ENCODE results near the gene TTC12. TPM values are rescaled to one million over a fixed set of nuclear protein-coding genes. Genes with fewer than 3 reads are reported as not detected.

Gene TTC12
- total RNA-seq, 1 experiment from 2014 or later, result 7.6 TPM

DNA sequence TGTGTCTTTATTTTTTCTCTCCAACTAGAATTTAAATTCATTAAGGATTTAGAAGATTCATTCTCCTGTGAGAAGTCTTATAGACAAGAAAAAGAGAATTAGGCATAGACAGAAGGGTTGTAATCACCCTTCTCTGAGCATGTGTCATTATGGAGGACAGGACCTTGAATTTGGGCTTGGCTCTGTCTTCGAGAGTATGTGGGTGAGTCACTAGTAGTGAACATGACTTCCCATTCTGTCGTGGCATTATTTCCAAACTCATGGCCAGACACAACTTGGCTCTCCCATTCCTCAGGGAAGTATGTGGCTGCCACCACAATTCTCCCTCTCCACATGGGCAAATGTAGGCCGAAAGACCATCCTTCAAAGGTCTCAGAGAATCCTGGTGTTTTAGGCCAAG, 58.9 kb downstream of the TTC12 start (continued):
- no peak for TF ChIP-seq MXD4 (CRISPR knock-in tag; IDR thresholded peaks at IDR 0.05; ENCODE audit: borderline replicate concordance)
- TF ChIP-seq, protein P1, sequence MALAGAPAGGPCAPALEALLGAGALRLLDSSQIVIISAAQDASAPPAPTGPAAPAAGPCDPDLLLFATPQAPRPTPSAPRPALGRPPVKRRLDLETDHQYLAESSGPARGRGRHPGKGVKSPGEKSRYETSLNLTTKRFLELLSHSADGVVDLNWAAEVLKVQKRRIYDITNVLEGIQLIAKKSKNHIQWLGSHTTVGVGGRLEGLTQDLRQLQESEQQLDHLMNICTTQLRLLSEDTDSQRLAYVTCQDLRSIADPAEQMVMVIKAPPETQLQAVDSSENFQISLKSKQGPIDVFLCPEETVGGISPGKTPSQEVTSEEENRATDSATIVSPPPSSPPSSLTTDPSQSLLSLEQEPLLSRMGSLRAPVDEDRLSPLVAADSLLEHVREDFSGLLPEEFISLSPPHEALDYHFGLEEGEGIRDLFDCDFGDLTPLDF (CRISPR knock-in tag; IDR thresholded peaks at IDR 0.05), result no peak
- no peak for TF ChIP-seq KAT7 (CRISPR knock-in tag; IDR thresholded peaks at IDR 0.05; ENCODE audit: borderline replicate concordance)
- no peak for TF ChIP-seq ZNF263 (CRISPR knock-in tag; IDR thresholded peaks at IDR 0.05; ENCODE audit: low read depth)
- TF ChIP-seq, protein P2, sequence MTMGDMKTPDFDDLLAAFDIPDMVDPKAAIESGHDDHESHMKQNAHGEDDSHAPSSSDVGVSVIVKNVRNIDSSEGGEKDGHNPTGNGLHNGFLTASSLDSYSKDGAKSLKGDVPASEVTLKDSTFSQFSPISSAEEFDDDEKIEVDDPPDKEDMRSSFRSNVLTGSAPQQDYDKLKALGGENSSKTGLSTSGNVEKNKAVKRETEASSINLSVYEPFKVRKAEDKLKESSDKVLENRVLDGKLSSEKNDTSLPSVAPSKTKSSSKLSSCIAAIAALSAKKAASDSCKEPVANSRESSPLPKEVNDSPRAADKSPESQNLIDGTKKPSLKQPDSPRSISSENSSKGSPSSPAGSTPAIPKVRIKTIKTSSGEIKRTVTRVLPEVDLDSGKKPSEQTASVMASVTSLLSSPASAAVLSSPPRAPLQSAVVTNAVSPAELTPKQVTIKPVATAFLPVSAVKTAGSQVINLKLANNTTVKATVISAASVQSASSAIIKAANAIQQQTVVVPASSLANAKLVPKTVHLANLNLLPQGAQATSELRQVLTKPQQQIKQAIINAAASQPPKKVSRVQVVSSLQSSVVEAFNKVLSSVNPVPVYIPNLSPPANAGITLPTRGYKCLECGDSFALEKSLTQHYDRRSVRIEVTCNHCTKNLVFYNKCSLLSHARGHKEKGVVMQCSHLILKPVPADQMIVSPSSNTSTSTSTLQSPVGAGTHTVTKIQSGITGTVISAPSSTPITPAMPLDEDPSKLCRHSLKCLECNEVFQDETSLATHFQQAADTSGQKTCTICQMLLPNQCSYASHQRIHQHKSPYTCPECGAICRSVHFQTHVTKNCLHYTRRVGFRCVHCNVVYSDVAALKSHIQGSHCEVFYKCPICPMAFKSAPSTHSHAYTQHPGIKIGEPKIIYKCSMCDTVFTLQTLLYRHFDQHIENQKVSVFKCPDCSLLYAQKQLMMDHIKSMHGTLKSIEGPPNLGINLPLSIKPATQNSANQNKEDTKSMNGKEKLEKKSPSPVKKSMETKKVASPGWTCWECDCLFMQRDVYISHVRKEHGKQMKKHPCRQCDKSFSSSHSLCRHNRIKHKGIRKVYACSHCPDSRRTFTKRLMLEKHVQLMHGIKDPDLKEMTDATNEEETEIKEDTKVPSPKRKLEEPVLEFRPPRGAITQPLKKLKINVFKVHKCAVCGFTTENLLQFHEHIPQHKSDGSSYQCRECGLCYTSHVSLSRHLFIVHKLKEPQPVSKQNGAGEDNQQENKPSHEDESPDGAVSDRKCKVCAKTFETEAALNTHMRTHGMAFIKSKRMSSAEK (CRISPR knock-in tag; IDR thresholded peaks at IDR 0.05; ENCODE audit: borderline replicate concordance), result no peak
- TF ChIP-seq ZNF232 (CRISPR knock-in tag; IDR thresholded peaks at IDR 0.05), result no peak
- TF ChIP-seq, protein P3, sequence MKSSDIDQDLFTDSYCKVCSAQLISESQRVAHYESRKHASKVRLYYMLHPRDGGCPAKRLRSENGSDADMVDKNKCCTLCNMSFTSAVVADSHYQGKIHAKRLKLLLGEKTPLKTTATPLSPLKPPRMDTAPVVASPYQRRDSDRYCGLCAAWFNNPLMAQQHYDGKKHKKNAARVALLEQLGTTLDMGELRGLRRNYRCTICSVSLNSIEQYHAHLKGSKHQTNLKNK (CRISPR knock-in tag; IDR thresholded peaks at IDR 0.05), result no peak
- TF ChIP-seq, protein P4, sequence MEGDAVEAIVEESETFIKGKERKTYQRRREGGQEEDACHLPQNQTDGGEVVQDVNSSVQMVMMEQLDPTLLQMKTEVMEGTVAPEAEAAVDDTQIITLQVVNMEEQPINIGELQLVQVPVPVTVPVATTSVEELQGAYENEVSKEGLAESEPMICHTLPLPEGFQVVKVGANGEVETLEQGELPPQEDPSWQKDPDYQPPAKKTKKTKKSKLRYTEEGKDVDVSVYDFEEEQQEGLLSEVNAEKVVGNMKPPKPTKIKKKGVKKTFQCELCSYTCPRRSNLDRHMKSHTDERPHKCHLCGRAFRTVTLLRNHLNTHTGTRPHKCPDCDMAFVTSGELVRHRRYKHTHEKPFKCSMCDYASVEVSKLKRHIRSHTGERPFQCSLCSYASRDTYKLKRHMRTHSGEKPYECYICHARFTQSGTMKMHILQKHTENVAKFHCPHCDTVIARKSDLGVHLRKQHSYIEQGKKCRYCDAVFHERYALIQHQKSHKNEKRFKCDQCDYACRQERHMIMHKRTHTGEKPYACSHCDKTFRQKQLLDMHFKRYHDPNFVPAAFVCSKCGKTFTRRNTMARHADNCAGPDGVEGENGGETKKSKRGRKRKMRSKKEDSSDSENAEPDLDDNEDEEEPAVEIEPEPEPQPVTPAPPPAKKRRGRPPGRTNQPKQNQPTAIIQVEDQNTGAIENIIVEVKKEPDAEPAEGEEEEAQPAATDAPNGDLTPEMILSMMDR (IDR thresholded peaks at IDR 0.05), result no peak
- no peak for TF ChIP-seq ZNF416 (CRISPR knock-in tag; IDR thresholded peaks at IDR 0.05)

DNA sequence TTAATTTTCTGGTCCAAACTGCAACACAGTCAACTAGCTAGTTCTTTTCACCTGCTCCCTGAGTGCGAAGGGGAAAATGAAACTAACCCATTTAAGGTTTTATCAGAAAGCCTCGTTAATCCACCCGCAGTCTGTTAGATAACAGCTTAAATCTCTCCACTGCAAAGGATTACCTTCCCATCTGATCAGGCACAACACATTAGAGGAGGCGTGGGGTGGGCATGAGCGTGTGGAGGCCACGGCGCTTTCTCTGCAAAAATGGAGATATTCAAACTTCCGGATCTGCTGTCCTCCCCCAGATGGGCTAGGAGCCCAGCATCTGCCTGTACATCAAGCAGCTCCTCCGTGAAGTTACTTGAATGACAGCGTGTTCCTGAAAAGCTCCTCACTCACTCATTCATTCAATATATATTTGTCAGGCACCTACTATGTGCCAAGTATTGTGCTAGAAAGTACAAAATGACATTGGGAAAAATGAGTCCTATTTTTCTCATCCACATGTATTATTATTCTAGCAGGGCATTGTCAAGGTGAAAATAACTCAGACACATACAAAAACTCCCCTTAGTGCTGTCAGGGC, 59.7 kb downstream of the TTC12 start:
- Mint-ChIP-seq H3K27ac (peak overlapping the region; percentile 37; the same call in 1 of the 2 replicates), H3K4me3 (no peak overlapping the region), H3K27me3 (ENCODE audit: low read depth) (no peaks in the 10 kb centered on the region), H3K4me1 (peaks cover 22% of the 10 kb centered on the region), H3K36me3 (no peaks in the 10 kb centered on the region), H3K9me3 (peaks cover 3% of the 10 kb centered on the region)
- TF ChIP-seq ESRRA (CRISPR knock-in tag; IDR thresholded peaks at IDR 0.05; ENCODE audit: borderline replicate concordance), result no peak
- TF ChIP-seq TEAD4 (CRISPR knock-in tag; IDR thresholded peaks at IDR 0.05), result no peak
- no peak for ATAC-seq
- POLR2A ChIA-PET, result no interaction called here
- CTCF ChIA-PET, result no interaction called here
- no peak for DNase-seq (ENCODE audit: low spot score)

DNA sequence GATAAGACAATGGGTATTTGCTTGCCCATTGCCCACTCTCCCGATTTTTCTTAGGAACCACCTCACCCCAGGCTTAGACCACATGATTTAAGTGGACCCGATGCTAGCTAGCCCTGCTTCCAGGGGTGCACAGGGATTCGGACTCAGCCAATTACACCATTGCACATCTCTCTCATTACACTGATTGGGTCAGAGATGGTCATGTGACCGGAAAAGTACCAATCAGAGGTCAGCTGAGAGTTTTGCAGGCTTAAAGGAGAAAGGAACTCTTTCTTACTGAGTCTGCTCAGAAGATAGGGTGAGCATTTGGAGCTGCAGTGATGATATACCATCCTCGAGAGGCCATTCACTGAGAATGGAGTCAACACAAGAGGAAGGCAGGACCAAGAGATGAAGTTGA, 61.0 kb downstream of the TTC12 start:
- DNase-seq (ENCODE audit: low spot score) (no peak), ATAC-seq (no peak)
- POLR2A ChIA-PET, result no interaction called here
- Mint-ChIP-seq H3K27me3 (ENCODE audit: low read depth) (no peaks in the 10 kb centered on the region), H3K9me3 (peaks cover 8% of the 10 kb centered on the region), H3K36me3 (no peaks in the 10 kb centered on the region), H3K27ac (0 out of 2 replicates have a peak overlapping the region, but pooled peaks have one; percentile 50), H3K4me3 (no peak overlapping the region), H3K4me1 (peaks cover 14% of the 10 kb centered on the region)
- TF ChIP-seq, protein P5, sequence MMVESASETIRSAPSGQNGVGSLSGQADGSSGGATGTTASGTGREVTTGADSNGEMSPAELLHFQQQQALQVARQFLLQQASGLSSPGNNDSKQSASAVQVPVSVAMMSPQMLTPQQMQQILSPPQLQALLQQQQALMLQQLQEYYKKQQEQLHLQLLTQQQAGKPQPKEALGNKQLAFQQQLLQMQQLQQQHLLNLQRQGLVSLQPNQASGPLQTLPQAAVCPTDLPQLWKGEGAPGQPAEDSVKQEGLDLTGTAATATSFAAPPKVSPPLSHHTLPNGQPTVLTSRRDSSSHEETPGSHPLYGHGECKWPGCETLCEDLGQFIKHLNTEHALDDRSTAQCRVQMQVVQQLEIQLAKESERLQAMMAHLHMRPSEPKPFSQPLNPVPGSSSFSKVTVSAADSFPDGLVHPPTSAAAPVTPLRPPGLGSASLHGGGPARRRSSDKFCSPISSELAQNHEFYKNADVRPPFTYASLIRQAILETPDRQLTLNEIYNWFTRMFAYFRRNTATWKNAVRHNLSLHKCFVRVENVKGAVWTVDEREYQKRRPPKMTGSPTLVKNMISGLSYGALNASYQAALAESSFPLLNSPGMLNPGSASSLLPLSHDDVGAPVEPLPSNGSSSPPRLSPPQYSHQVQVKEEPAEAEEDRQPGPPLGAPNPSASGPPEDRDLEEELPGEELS (CRISPR knock-in tag; IDR thresholded peaks at IDR 0.05), result no peak
- TF ChIP-seq, protein P6, sequence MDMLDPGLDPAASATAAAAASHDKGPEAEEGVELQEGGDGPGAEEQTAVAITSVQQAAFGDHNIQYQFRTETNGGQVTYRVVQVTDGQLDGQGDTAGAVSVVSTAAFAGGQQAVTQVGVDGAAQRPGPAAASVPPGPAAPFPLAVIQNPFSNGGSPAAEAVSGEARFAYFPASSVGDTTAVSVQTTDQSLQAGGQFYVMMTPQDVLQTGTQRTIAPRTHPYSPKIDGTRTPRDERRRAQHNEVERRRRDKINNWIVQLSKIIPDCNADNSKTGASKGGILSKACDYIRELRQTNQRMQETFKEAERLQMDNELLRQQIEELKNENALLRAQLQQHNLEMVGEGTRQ (CRISPR knock-in tag; IDR thresholded peaks at IDR 0.05), result 0 out of 2 replicates have a peak, but pooled peaks have one; percentile 52
- TF ChIP-seq JUN (CRISPR knock-in tag; IDR thresholded peaks at IDR 0.05), result no peak
- CTCF ChIA-PET, result interaction anchor here (1.0 kb wide), 1 partner anchor 12 kb away, joined by 4 read pairs; the partner anchor contains the start of gene ANKK1
